Mesodermal cell (in vitro differentiated cells): ENCODE measurements around the gene CLEC16A.
A peak's percentile ranks its signal among the peaks of the same experiment; 100 is the strongest.

Source experiments
- H3K27ac ChIP-seq: 2 replicates; pipeline ENCODE4 v1.7.0; 2013; ENCODE audit warnings: mild to moderate bottlenecking, low read depth, low read length, moderate library complexity; ENCODE audit not compliant: severe bottlenecking
- H3K36me3 ChIP-seq: 2 replicates; pipeline ENCODE4 v1.7.1; 2013; ENCODE audit warnings: mild to moderate bottlenecking, low read length, moderate library complexity; ENCODE audit not compliant: control insufficient read depth, insufficient read depth
- H3K4me1 ChIP-seq: one replicate; pipeline ENCODE4 v1.7.1; 2013; ENCODE audit warnings: mild to moderate bottlenecking, low read length; ENCODE audit not compliant: insufficient read depth, control insufficient read depth, poor library complexity, severe bottlenecking
- H3K4me3 ChIP-seq: 2 replicates; pipeline ENCODE4 v1.7.0; 2013; ENCODE audit warnings: low read length, control low read depth, mild to moderate bottlenecking; ENCODE audit not compliant: insufficient read depth, poor library complexity, severe bottlenecking; ENCODE audit errors: extremely low read depth
- H3K9me3 ChIP-seq: 2 replicates; pipeline ENCODE4 v1.7.1; 2013; ENCODE audit warnings: mild to moderate bottlenecking, low read length, moderate library complexity; ENCODE audit not compliant: control insufficient read depth
- WGBS, 2 experiments: methylation state at CpG; one replicate each; pipeline ENCODE4 v1.1.5; 2013; ENCODE audit warnings: missing lambda C conversion rate in 2 of 2; ENCODE audit not compliant: insufficient coverage in 2 of 2; 5-methylcytosine and 5-hydroxymethylcytosine counted together

Gene CLEC16A

DNA sequence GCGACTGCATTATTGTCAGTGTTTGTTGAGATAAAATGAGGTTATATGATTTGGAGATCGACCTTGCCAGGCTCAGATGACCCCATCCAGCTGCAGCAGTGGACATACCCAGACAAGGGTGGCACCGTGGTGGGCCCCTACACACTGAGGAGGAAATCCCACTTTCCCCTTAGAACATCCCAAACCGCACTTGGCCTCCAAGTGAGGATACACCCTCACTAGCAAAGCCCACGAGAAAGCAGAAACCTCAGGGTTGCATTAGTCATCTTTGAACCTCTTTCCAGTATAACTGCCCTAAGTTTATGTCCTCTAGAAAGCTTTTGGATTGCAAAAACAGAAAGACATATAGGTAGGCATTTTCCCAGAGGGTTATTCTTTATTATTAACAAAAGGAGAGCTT, 101.5 kb downstream of the CLEC16A start:
- 94 to 100% methylated on average over 4 to 5 of the region's 5 CpGs for WGBS, 2 experiments
- Histone ChIP-seq H3K4me1 (peaks cover 18% of the 10 kb centered on the region), H3K36me3 (peaks cover 69% of the 10 kb centered on the region), H3K4me3 (no peak overlapping the region), H3K9me3 (no peaks in the 10 kb centered on the region), H3K27ac (no peak overlapping the region)

DNA sequence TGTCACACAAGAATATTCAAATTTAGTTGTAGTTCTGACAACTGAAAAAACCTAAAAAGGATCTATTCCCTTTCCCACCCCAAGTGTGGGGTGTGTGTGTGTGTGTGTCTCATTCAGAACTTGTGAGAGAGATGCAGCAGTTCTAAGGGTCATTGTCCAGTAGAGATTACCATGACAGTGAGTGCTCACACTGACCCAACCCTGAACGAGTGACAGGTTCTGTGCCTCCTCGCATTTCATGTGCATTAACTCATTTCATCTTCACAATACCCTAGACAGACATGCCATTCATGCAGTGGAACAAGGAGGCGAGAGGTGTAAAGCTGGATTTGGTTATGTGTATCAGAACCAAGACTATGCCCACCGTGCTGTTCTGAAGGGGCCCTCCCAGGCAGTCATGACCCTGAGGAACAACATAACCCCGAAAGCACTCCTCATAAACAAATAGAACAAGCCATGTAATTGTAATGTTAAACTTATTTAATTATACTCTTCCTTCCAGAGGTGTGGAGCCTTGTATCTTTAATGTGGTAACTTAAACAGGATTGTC, 102.1 kb downstream of the CLEC16A start:
- H3K36me3 ChIP-seq: peaks cover 69% of the 10 kb centered on the region
- no peak overlapping the region for H3K4me3 ChIP-seq
- peaks cover 18% of the 10 kb centered on the region for H3K4me1 ChIP-seq
- no peaks in the 10 kb centered on the region for H3K9me3 ChIP-seq
- no peak overlapping the region for H3K27ac ChIP-seq
- WGBS, 2 experiments: 80% methylated on average over 1 of the region's 5 CpGs; no CpG with 5 or more reads in 1 of the 2 experiments

DNA sequence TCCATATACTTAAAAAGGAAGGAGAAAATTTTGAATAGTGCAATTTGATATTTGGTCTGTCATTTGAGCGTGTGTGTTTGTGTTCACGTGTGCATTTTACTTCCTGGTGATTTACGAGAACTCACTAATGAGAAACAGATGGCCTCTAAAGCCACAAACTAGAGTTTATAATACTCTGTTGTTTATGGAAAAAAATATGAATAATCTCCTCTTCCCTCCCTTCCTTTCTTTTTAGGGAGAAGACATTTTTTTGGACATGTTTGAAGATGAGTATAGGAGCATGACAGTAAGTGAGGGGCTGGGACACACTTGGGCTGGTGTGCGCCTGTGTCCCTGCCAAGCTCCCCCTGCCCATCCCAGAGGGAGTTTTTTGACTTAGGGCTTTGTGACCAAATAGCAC, 102.7 kb downstream of the CLEC16A start:
- Histone ChIP-seq H3K36me3 (peaks cover 63% of the 10 kb centered on the region), H3K4me3 (no peak overlapping the region), H3K4me1 (peaks cover 18% of the 10 kb centered on the region), H3K27ac (no peak overlapping the region), H3K9me3 (no peaks in the 10 kb centered on the region)
- WGBS, 2 experiments: 100% methylated on average over 1 of the region's 4 CpGs

DNA sequence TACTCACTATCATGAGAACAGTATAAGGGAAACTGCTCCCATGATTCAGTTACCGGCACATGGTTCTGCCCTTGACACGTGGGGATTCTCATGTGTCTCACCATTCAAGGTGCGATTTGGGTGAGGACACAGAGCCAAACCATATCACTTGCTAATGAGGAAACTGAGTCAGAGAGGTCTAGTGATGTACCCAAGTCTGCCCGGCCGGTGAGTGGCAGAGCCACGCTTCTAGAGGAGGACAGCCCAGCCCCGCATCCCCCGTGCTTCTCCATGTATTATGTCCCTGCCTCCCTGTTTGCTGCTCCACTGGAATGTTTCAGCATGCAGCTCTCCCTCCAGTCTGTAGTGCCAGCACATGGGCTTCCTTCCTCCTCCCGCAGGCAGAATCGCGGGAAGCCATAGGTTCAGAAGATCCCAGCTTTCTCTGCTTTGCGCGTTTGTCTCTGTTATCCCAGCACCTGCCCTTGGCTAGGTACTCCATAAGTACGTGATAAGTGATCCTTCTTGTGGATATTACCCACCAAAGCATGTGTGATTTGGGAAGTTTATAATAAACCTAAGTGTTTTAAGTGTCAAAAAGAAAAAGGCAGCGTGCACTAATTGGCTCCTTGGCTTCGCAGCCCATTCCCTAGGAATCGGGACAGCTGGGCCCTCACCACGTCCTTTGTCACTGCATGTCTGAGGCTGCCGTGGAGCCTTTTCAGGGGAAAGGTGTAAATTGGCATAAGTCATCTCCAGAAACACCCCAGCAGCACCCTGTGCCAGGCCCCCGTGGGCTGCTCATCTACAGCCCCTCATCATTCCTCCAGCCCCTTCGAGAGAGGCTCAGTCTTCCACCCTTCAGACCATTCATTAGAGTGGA, 103.8 kb downstream of the CLEC16A start:
- Histone ChIP-seq H3K27ac (peak overlapping the region; percentile 82), H3K4me3 (no peak overlapping the region), H3K36me3 (peaks cover 55% of the 10 kb centered on the region), H3K4me1 (peaks cover 18% of the 10 kb centered on the region), H3K9me3 (no peaks in the 10 kb centered on the region)
- WGBS, 2 experiments: 88 to 93% methylated on average over 17 to 18 of the region's 21 CpGs

DNA sequence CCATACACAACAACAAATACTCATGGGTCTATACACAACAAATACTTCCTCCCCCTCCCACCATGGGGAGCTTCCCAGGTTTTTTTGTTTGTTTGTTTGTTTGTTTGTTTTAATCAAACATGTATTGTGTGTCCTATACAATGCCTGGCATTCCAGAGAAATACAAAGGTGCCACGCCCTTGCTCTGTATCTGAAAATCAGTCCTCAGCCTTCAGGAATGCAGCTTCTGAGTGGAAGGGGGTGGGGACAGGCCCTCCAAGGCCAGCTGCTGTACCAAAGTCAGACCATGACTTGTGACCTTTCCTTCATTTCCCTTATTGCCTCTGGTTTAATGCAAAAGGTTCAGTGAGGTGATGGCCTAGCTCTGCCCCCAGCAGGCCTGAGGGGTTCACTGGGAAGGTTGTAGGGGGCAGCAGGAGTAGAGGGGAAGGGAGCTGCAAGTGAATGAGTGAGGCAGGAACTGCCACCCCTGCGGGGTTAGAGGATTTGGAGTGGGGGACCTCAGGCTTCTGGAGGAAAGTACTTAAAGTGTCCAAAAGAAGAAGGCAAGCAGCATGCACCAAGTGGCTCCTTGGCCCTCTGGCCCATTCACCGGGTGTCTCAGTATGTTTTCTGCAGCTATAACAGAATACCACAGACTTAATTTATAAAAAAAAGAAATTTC, 105.2 kb downstream of the CLEC16A start:
- Histone ChIP-seq H3K9me3 (no peaks in the 10 kb centered on the region), H3K36me3 (peaks cover 47% of the 10 kb centered on the region), H3K27ac (peak overlapping the region; percentile 82), H3K4me1 (peaks cover 18% of the 10 kb centered on the region), H3K4me3 (no peak overlapping the region)
- WGBS, 2 experiments: 0% methylated on average over 1 of the region's 3 CpGs

DNA sequence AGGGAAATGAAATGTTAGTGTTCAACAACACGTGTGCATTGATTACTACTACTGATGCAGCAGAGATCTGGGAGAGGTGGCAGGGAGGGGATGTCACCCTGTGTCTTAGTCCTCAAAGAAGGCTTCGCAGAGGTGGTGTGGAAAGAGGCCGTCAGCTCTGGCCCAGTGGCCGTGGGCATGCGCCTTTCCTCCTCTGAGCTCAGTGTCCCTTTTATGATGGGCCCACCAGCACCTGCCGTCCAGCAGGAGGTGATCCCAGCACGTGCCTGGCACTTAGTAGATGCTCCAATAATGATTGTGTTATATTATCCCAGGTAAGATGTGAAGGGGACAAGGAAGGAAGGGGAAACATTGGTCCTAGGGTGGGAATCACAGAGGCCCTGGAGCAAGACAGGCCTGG, 106.2 kb downstream of the CLEC16A start:
- H3K27ac ChIP-seq: no peak overlapping the region
- 86 to 89% methylated on average over 6 to 7 of the region's 7 CpGs for WGBS, 2 experiments
- H3K4me3 ChIP-seq: no peak overlapping the region
- H3K4me1 ChIP-seq: peaks cover 18% of the 10 kb centered on the region
- H3K9me3 ChIP-seq: no peaks in the 10 kb centered on the region
- H3K36me3 ChIP-seq: peaks cover 37% of the 10 kb centered on the region

DNA sequence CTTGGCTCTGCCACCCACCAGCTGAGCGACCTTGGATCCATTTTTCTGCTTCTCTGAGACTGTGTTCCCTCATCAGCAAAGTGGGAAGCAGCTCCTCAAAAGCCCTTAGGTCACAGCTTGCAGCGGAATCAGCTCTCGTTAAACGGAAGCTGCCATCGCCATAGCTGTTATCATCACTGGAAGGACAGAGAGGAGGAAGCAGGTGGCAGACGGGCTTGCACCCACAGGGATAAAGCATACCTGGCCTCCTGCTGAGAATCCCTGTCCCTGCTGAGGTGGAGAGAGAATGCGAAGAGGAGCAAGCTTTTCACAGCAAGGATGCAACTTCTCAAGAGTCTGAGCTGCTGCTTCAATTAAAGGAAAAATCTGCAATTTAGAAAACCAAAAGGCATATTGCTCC, 106.6 kb downstream of the CLEC16A start:
- H3K9me3 ChIP-seq: no peaks in the 10 kb centered on the region
- peaks cover 33% of the 10 kb centered on the region for H3K36me3 ChIP-seq
- no peak overlapping the region for H3K4me3 ChIP-seq
- WGBS, 2 experiments: 76 to 88% methylated on average over 6 to 7 of the region's 7 CpGs
- H3K27ac ChIP-seq: no peak overlapping the region
- H3K4me1 ChIP-seq: peaks cover 18% of the 10 kb centered on the region

DNA sequence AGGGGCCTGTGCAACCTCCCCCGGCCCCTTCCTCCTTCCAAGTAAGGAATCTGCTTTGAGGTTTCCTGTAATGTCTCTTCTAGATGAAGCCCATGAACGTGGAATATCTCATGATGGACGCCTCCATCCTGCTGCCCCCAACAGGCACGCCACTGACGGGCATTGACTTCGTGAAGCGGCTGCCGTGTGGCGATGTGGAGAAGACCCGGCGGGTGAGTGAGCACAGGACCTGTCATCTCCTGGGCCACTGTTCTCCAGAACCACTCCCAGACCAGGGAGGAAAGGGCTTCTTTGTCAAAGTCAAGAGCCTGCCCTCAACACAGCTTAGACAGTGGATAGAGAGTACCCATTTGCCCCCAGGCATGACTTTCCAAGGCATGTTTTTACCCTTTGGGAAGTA, 107.1 kb downstream of the CLEC16A start:
- peaks cover 18% of the 10 kb centered on the region for H3K4me1 ChIP-seq
- H3K4me3 ChIP-seq: no peak overlapping the region
- peaks cover 30% of the 10 kb centered on the region for H3K36me3 ChIP-seq
- H3K27ac ChIP-seq: no peak overlapping the region
- H3K9me3 ChIP-seq: no peaks in the 10 kb centered on the region
- WGBS, 2 experiments: 91 to 98% methylated on average over 4 to 10 of the region's 11 CpGs

DNA sequence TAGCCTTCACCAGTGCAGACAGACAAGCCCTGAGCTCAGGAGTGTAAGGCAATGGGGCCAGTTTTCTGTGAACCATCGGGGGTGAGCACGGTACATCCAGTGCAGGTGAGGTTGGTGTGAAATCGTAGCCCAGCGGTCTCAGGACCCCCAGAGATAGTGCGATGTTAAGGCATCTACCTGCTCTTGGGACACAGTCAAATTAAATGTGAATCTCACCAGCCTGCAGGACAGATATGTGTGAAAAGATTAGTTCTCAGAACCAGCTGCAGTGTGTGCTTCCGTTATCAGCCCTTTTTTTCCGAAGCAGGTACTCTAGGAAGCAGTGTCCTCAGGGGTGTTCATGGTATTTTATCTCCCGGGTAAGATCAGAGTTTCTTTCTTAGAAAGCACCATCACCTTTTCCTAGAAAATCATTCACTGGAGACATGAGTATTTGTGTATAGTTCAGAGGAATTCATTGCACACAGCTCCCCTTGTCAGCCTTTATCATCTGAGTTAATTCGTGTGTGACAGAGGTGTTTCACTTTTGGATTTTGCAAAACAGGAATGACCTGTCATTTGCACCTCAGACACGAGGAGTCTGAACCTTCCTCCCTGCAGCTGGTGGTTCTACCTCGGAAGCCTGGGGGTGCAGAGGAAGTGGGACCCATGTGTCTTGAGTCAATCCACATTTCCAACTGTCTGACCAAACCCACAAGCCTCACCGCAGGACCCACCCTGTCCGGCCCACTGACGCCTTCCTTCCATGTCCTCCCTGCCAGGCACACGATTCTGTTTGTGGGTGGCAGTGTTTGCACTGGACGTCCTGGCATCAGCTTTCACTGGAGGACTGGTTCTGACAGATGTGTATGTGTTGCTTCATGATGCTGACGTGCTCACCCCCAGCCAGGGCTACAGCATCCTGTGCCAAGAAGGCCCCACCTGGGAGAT, 107.8 kb downstream of the CLEC16A start:
- WGBS, 2 experiments: 94 to 98% methylated on average over 8 to 15 of the region's 17 CpGs
- Histone ChIP-seq H3K4me1 (peaks cover 18% of the 10 kb centered on the region), H3K27ac (no peak overlapping the region), H3K4me3 (no peak overlapping the region), H3K9me3 (no peaks in the 10 kb centered on the region), H3K36me3 (peaks cover 25% of the 10 kb centered on the region)

DNA sequence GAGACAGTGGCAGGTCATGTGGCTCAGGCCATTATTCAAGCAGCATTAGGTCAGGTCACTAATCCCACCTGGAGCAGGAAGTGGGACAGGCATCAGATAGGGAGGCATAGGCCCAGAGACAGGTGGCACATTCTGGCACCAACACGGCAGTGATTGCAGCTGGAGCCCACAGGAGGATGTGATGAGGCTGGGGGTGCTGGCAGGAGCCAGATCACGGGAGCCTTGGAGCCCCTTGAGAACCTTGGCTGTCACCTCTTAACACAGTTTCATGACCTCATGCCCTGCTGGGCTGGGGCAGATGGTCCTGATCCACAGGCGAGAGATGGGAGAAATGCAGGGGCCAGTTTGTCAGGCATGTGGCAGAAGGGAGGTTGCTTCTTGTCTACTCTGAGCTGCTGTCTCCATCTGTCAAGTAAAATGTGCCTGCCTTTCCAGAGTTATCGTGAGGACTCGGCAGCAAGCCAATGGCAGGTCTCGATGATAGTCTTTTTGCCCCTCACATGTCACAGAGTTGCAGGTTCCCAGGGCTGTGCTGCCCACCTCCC, 109.6 kb downstream of the CLEC16A start:
- WGBS, 2 experiments: 95 to 96% methylated on average over 6 of the region's 6 CpGs
- Histone ChIP-seq H3K36me3 (peaks cover 11% of the 10 kb centered on the region), H3K9me3 (no peaks in the 10 kb centered on the region), H3K4me3 (no peak overlapping the region), H3K4me1 (peaks cover 8% of the 10 kb centered on the region), H3K27ac (no peak overlapping the region)
